ENCODE measurements around the gene SEC23B. TPM values are rescaled to one million over a fixed set of nuclear protein-coding genes. Genes with fewer than 3 reads are reported as not detected.

Gene SEC23B
- polyA plus RNA-seq, 2 of the 4 experiments (the other 2 are of a cell fraction) = 71.4 to 158 TPM

DNA sequence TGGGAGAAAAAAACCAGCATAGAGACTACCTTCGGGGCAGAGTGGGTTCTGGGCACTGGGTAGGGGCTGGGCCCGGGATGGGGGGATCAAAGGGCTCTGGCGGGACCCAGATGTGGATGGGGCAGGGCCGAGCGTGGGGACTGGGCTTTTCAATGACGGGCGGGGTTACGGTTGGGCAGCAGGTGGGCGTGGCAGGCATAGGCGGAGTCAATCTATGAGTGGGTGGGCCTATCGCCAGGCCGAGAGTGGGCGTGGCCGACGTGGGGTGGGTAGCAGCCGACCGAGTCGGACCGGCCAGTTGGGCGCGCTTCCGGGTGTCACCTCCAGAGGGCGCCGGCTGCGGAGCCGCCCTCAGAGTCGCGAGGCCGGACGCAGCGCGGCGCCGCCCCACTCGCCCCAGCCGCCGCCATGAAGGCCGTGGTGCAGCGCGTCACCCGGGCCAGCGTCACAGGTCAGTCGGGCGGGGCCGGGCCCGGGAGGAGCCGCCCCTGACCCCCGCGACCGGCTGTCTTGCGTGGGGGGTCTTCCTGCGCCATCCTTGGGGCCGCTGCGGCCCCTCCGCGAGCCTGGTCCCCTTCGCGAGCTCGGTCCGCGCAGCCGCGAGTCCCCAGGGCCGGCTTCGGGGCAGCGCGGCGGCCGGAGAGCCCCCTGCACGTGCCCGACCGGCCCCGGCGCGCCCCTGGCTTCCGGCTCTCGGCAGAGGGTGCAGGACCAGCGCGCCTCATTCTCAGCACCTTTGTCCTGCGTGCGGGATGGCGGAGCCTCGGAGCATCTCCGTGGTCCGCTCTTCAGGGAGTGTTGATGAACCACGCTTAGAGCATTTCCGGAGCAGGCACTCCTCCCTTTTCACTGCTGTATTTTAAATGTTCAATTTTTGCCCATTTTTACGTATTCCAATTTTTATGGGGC, 80.2 kb downstream of the SEC23B start, which contains the start of gene DTD1 (continued):
- TF ChIP-seq CHD4 (IDR thresholded peaks at IDR 0.05; ENCODE audit: borderline replicate concordance) (no peak), GATA3 (IDR thresholded peaks at IDR 0.05; ENCODE audit: borderline replicate concordance) (0 out of 2 replicates have a peak, but pooled peaks have one; percentile 12)

DNA sequence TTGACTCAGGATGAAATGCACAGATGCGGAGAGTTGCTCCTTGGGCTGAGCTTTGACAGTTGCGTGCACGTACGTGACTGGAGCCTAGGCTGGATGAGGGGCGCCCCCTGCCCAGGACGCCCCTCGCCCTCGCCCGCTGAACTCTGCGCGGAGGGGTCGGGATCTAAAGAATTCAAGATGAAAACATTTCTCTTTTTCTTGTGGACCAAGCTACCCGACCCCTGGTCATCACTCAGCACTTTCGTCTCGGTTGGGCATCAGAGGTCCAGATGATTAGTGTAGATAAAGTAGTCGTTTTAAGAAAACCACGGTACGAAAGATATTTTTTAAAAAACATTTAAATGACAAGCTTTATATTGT, 80.8 kb downstream of the SEC23B start:
- DNase-seq (ENCODE audit: low read depth in 1 of 2, low spot score in 1 of 2) = no peak
- Histone ChIP-seq H3K4me1 (peaks cover 27% of the 10 kb centered on the region), H3K4me3 (peak overlapping the region; percentile 86), H3K9me3 (no peaks in the 10 kb centered on the region), H3K4me2 (peak overlapping the region; percentile 93), H3K27ac (peak overlapping the region; percentile 90 to 94)
- no peak for FAIRE-seq
- TF ChIP-seq, protein P1, sequence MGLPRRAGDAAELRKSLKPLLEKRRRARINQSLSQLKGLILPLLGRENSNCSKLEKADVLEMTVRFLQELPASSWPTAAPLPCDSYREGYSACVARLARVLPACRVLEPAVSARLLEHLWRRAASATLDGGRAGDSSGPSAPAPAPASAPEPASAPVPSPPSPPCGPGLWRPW (IDR thresholded peaks at IDR 0.05) = no peak
- TF ChIP-seq RNF2 (IDR thresholded peaks at IDR 0.05; ENCODE audit: borderline replicate concordance, low read depth) (no peak), RFX5 (IDR thresholded peaks at IDR 0.05) (no peak)
- POLR2A ChIA-PET = interaction anchor here (1.1 kb wide), 1 partner anchor 81 kb away, joined by 3 read pairs; no protein-coding TSS in a partner anchor
- CTCF ChIA-PET = interaction anchor here (1.6 to 1.7 kb wide), 2 partner anchors 17 to 82 kb away, joined by 6 to 7 read pairs; partner anchors contain the start of gene SEC23B
- 32% methylated on average over 18 of the region's 18 CpGs for WGBS (ENCODE audit: missing lambda C conversion rate)
- peak; percentile 3 to 20; a peak in 3 of 6 replicates for ATAC-seq

DNA sequence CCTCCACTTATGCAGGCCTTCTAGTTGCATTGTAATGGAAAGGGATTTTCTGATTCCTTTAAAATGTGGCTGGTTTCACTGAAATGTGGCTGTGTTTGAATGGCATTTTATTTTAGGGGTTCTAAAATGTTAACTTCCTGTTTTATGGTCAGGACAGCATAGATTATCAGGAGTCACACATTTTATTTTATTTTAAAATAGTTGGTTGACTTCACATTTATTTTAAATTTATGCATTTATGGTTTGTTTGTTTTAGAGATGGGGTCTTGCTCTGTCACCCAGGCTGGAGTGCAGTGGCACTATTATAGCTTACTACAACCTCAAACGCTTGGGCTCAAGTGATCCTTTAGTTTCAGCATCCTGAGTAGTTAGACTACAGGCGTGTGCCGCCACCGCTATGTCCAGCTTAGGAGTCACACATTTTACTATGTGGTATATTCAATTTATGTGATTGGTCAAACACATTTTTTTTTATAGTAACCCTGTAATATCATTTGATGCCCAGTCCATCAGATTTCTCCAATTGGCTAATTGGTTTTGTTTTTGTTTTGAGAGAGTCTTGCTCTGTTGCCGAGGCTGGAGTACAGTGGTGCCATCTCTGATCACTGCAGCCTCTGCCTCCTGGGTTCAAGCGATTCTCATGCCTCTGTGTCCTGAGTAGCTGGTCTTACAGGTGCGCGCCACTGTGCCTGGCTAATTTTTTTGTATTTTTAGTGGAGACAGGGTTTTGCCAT, 82.4 kb downstream of the SEC23B start:
- no peak for FAIRE-seq
- DNase-seq (ENCODE audit: low read depth in 1 of 2, low spot score in 1 of 2) = no peak
- Histone ChIP-seq H3K9me3 (no peaks in the 10 kb centered on the region), H3K4me1 (peaks cover 22% of the 10 kb centered on the region), H3K27ac (no peak overlapping the region), H3K4me2 (no peak overlapping the region), H3K4me3 (no peak overlapping the region)
- ChIA-PET POLR2A (no interaction called here), CTCF (interaction anchor here (0.7 to 1.5 kb wide), 5 partner anchors 10 to 1628 kb away, joined by 3 read pairs; no protein-coding TSS in a partner anchor)
- no peak for TF ChIP-seq HOXA7 (CRISPR knock-in tag; IDR thresholded peaks at IDR 0.05)
- TF ChIP-seq KDM1A (IDR thresholded peaks at IDR 0.05; ENCODE audit: low read depth) = no peak
- no peak for TF ChIP-seq KDM5A (IDR thresholded peaks at IDR 0.05)
- TF ChIP-seq ZFP36 (IDR thresholded peaks at IDR 0.05; ENCODE audit: borderline replicate concordance, partially characterized antibody) = no peak
- TF ChIP-seq ESRRA (IDR thresholded peaks at IDR 0.05; ENCODE audit: borderline replicate concordance, low read length) = no peak
- no peak for TF ChIP-seq NFE2L2 (conservative IDR thresholded peaks at IDR 0.05; ENCODE audit: low read length)
- TF ChIP-seq FOSL2 (IDR thresholded peaks at IDR 0.05) = no peak
- TF ChIP-seq FOSL2 (CRISPR knock-in tag; IDR thresholded peaks at IDR 0.05) = no peak
- no peak for TF ChIP-seq NPAS2 (CRISPR knock-in tag; IDR thresholded peaks at IDR 0.05; ENCODE audit: borderline replicate concordance)
- TF ChIP-seq TFCP2L1 (CRISPR knock-in tag; IDR thresholded peaks at IDR 0.05) = no peak
- ATAC-seq = no peak
- 83% methylated on average over 8 of the region's 8 CpGs for WGBS (ENCODE audit: missing lambda C conversion rate)

DNA sequence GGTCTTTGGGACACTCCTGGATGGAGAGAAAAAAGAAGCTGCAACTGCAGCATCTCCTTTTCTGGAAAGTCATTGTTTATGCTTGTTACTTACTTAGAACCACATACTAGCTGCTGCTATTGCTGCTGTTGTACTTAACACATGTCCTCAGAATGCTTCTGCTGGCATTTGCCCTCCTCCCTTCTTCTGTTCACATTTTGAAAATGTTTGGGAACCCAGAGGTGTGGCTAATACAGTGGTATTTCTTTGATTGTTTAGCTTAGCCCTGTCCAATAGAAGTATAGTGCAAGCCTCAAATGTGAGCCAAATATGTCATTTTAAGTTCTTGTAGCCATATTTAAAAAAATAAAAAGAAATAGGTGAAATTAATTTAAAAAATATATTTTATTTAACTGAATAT, 88.5 kb downstream of the SEC23B start:
- ChIA-PET CTCF (interaction anchor here (0.6 to 1.9 kb wide), 6 partner anchors 32 to 519 kb away, joined by 3 to 7 read pairs (median 3); no protein-coding TSS in a partner anchor), POLR2A (no interaction called here)
- Histone ChIP-seq H3K4me3 (no peak overlapping the region), H3K4me1 (no peaks in the 10 kb centered on the region), H3K9me3 (no peaks in the 10 kb centered on the region), H3K27ac (no peak overlapping the region), H3K4me2 (no peak overlapping the region)
- FAIRE-seq (no peak), ATAC-seq (no peak), DNase-seq (ENCODE audit: low read depth in 1 of 2, low spot score in 1 of 2) (no peak)
- TF ChIP-seq GATA3 (IDR thresholded peaks at IDR 0.05; ENCODE audit: borderline replicate concordance) (no peak), RFX5 (IDR thresholded peaks at IDR 0.05) (no peak), CHD4 (IDR thresholded peaks at IDR 0.05; ENCODE audit: borderline replicate concordance) (no peak), SREBF2 (IDR thresholded peaks at IDR 0.05) (no peak), KDM1A (IDR thresholded peaks at IDR 0.05; ENCODE audit: low read depth) (no peak), RNF2 (IDR thresholded peaks at IDR 0.05; ENCODE audit: borderline replicate concordance, low read depth) (no peak), RCOR1 (IDR thresholded peaks at IDR 0.05; ENCODE audit: low read depth, low read length) (no peak), MYC (IDR thresholded peaks at IDR 0.05; ENCODE audit: borderline replicate concordance, low read length) (no peak)
- TF ChIP-seq, protein P2, sequence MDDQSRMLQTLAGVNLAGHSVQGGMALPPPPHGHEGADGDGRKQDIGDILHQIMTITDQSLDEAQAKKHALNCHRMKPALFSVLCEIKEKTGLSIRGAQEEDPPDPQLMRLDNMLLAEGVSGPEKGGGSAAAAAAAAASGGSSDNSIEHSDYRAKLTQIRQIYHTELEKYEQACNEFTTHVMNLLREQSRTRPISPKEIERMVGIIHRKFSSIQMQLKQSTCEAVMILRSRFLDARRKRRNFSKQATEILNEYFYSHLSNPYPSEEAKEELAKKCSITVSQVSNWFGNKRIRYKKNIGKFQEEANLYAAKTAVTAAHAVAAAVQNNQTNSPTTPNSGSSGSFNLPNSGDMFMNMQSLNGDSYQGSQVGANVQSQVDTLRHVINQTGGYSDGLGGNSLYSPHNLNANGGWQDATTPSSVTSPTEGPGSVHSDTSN (IDR thresholded peaks at IDR 0.05) = no peak
- TF ChIP-seq, protein P3, sequence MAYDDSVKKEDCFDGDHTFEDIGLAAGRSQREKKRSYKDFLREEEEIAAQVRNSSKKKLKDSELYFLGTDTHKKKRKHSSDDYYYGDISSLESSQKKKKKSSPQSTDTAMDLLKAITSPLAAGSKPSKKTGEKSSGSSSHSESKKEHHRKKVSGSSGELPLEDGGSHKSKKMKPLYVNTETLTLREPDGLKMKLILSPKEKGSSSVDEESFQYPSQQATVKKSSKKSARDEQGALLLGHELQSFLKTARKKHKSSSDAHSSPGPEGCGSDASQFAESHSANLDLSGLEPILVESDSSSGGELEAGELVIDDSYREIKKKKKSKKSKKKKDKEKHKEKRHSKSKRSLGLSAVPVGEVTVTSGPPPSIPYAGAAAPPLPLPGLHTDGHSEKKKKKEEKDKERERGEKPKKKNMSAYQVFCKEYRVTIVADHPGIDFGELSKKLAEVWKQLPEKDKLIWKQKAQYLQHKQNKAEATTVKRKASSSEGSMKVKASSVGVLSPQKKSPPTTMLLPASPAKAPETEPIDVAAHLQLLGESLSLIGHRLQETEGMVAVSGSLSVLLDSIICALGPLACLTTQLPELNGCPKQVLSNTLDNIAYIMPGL (CRISPR knock-in tag; IDR thresholded peaks at IDR 0.05; ENCODE audit: borderline replicate concordance) = no peak
- TF ChIP-seq, protein P4, sequence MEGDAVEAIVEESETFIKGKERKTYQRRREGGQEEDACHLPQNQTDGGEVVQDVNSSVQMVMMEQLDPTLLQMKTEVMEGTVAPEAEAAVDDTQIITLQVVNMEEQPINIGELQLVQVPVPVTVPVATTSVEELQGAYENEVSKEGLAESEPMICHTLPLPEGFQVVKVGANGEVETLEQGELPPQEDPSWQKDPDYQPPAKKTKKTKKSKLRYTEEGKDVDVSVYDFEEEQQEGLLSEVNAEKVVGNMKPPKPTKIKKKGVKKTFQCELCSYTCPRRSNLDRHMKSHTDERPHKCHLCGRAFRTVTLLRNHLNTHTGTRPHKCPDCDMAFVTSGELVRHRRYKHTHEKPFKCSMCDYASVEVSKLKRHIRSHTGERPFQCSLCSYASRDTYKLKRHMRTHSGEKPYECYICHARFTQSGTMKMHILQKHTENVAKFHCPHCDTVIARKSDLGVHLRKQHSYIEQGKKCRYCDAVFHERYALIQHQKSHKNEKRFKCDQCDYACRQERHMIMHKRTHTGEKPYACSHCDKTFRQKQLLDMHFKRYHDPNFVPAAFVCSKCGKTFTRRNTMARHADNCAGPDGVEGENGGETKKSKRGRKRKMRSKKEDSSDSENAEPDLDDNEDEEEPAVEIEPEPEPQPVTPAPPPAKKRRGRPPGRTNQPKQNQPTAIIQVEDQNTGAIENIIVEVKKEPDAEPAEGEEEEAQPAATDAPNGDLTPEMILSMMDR (IDR thresholded peaks at IDR 0.05) = no peak
